ENCODE measurements around the gene IGF2BP2.

GRCh38 chr3:185657211-185657610 lies 167.6 kb downstream of the IGF2BP2 start:
- TF ChIP-seq CTCF (IDR thresholded peaks at IDR 0.05) (no peak), POLR2A (IDR thresholded peaks at IDR 0.05) (no peak), EP300 (IDR thresholded peaks at IDR 0.05) (no peak), POLR2AphosphoS5 (IDR thresholded peaks at IDR 0.05) (no peak)
